ENCODE results near the gene SHLD1. TPM values are rescaled to one million over a fixed set of nuclear protein-coding genes. Genes with fewer than 3 reads are reported as not detected.

The SHLD1 gene
- total RNA-seq, 1 donor from 2014 or later: 7.1 TPM

GRCh38 chr20:5789827-5790226, 39.6 kb downstream of the SHLD1 start:
- Mint-ChIP-seq H3K27me3 (ENCODE audit: unreplicated experiment) (peaks cover under 1% of the 10 kb centered on the region), H3K9me3 (ENCODE audit: unreplicated experiment) (no peaks in the 10 kb centered on the region), H3K27ac (ENCODE audit: unreplicated experiment) (no peak overlapping the region), H3K36me3 (ENCODE audit: low read depth, unreplicated experiment) (no peaks in the 10 kb centered on the region), H3K4me3 (ENCODE audit: unreplicated experiment) (no peak overlapping the region), H3K4me1 (ENCODE audit: unreplicated experiment) (peaks cover 5% of the 10 kb centered on the region)
- DNase-seq (ENCODE audit: low spot score): no peak
- no peak for TF ChIP-seq CTCF (IDR thresholded peaks at IDR 0.05; ENCODE audit: unreplicated experiment)

- no peak for DNase-seq (ENCODE audit: low spot score)
- H3K36me3 Mint-ChIP-seq (ENCODE audit: low read depth, unreplicated experiment): no peaks in the 10 kb centered on the region
- no peaks in the 10 kb centered on the region for H3K27me3 Mint-ChIP-seq (ENCODE audit: unreplicated experiment)
- peaks cover 5% of the 10 kb centered on the region for H3K4me1 Mint-ChIP-seq (ENCODE audit: unreplicated experiment)
- no peak overlapping the region for H3K27ac Mint-ChIP-seq (ENCODE audit: unreplicated experiment)
- TF ChIP-seq CTCF (IDR thresholded peaks at IDR 0.05; ENCODE audit: unreplicated experiment): no peak
- no peak overlapping the region for H3K4me3 Mint-ChIP-seq (ENCODE audit: unreplicated experiment)
- H3K9me3 Mint-ChIP-seq (ENCODE audit: unreplicated experiment): no peaks in the 10 kb centered on the region
Measured at GRCh38 chr20:5793916-5794315, 43.7 kb downstream of the SHLD1 start.

GRCh38 chr20:5796331-5797040, 46.3 kb downstream of the SHLD1 start:
- H3K36me3 Mint-ChIP-seq (ENCODE audit: low read depth, unreplicated experiment): no peaks in the 10 kb centered on the region
- no peak for DNase-seq (ENCODE audit: low spot score)
- TF ChIP-seq CTCF (IDR thresholded peaks at IDR 0.05; ENCODE audit: unreplicated experiment): no peak
- no peak overlapping the region for H3K4me3 Mint-ChIP-seq (ENCODE audit: unreplicated experiment)
- no peaks in the 10 kb centered on the region for H3K4me1 Mint-ChIP-seq (ENCODE audit: unreplicated experiment)
- H3K27ac Mint-ChIP-seq (ENCODE audit: unreplicated experiment): no peak overlapping the region
- H3K27me3 Mint-ChIP-seq (ENCODE audit: unreplicated experiment): no peaks in the 10 kb centered on the region
- H3K9me3 Mint-ChIP-seq (ENCODE audit: unreplicated experiment): no peaks in the 10 kb centered on the region

- Mint-ChIP-seq H3K4me1 (ENCODE audit: unreplicated experiment) (peaks cover 2% of the 10 kb centered on the region), H3K27ac (ENCODE audit: unreplicated experiment) (no peak overlapping the region), H3K36me3 (ENCODE audit: low read depth, unreplicated experiment) (no peaks in the 10 kb centered on the region)
Measured at GRCh38 chr20:5797165-5797564, 47.0 kb downstream of the SHLD1 start.

More at GRCh38 chr20:5797165-5797564, 47.0 kb downstream of the SHLD1 start:
- no peaks in the 10 kb centered on the region for H3K27me3 Mint-ChIP-seq (ENCODE audit: unreplicated experiment)
- no peak for TF ChIP-seq CTCF (IDR thresholded peaks at IDR 0.05; ENCODE audit: unreplicated experiment)
- H3K4me3 Mint-ChIP-seq (ENCODE audit: unreplicated experiment): no peak overlapping the region
- no peak for DNase-seq (ENCODE audit: low spot score)
- H3K9me3 Mint-ChIP-seq (ENCODE audit: unreplicated experiment): no peaks in the 10 kb centered on the region
